ENCODE results near the gene EIF3L. TPM values are rescaled to one million over a fixed set of nuclear protein-coding genes. Genes with fewer than 3 reads are reported as not detected.

The EIF3L gene
- total RNA-seq, 1 donor from 2014 or later = 469 TPM

DNA sequence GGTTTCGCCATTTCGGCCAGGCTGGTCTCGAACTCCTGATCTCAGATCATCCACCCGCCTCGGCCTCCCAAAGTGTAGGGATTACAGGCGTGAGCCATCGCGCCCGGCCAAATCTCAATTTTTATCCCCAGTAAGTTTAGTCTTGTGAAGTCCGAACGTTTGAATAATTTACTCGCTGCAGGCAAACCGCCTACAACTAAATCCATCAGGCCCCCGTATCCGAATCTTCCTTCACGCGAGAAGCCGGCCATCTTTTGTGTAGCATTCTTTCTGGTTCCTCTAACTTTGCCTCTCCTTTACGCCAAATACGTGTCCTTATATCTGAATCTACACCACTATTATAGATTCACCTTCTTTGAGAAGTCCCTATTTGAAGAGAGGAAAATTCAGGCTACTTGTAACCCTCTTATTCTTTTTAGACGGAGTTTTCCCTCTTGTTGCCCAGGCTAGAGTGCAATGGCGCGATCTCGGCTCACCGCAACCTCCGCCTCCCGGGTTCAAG is 581 bp upstream of the EIF3L start:
- intact Hi-C loops (cut with micrococcal nuclease) = loop anchor here (5.0 to 10.0 kb wide), 2 partner anchors 174 to 241 kb away; partner anchors contain the start of genes GGA1 and LGALS1

DNA sequence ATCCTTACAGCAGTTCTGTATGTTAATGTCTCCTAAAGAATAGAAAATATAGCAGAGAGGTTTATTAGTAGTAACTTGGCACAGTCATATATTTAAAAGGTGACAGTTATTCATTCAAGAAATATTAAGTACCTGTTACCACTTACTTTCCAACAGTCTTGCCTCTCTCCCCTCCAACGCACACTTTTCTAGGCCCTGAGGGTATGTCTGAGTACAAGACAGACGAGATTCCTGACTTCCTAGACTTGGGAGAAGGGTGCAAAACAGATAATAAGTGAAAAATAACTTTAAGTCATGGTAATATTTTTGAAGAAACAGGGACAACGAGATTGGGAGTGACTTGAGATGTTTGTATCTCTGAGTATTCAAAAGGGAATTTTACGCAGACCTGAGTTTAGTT is 1.6 kb downstream of the EIF3L start:
- intact Hi-C loops (cut with micrococcal nuclease) = no loop called here

DNA sequence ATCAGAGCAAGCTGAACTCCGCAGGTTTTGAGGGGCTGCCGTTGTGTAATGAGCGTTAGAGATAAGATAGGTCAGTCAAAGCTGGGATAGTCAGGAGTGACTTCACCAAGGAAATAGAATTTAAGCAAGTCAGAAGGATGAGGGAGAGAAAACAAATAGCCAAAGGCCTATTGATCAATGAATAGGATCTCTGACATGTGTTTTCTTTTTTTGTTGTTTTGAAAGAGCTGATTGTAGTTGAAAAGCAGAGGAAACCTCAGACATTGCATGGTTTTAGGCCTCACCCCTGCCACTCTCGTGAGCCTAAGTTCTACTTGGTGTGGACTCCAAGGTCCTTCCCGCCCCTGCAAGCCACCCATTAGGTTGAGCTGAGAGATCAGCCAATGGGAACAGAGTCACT is 3.2 kb downstream of the EIF3L start:
- intact Hi-C loops (cut with micrococcal nuclease) = no loop called here

DNA sequence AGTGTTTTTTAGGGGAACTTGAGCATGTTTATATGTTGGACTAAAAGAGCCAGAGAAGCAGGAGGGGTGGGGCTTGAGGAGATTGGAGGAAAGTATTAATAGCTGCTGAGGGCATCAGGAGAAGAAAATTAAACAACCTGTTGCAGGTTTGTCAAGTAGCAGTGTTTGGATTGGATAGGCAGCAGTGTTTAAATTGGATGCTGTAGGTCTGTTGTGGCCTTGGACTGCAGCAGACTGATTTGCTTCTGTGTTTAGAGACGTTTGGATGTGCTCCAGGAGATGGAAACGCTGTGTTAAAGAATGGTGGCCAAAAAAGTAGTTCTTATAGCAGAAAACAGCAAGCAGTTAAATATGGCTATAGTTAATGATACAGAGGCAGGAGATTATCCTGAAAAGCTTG is 5.7 kb downstream of the EIF3L start:
- intact Hi-C loops (cut with micrococcal nuclease) = no loop called here

- intact Hi-C loops (cut with micrococcal nuclease) = no loop called here
Observed at GRCh38 chr22:37855462-37855861, 6.2 kb downstream of the EIF3L start.

GRCh38 chr22:37860796-37861421 is 11.7 kb downstream of the EIF3L start:
- intact Hi-C loops (cut with micrococcal nuclease) = no loop called here

GRCh38 chr22:37862570-37863325 is 13.5 kb downstream of the EIF3L start:
- intact Hi-C loops (cut with micrococcal nuclease) = loop anchor here (1.0 kb wide), 1 partner anchor 45 kb away; no protein-coding TSS in a partner anchor

- intact Hi-C loops (cut with micrococcal nuclease) = no loop called here
Observed at GRCh38 chr22:37865510-37865909, 16.3 kb downstream of the EIF3L start.

GRCh38 chr22:37870273-37870672 is 21.1 kb downstream of the EIF3L start:
- intact Hi-C loops (cut with micrococcal nuclease) = no loop called here

DNA sequence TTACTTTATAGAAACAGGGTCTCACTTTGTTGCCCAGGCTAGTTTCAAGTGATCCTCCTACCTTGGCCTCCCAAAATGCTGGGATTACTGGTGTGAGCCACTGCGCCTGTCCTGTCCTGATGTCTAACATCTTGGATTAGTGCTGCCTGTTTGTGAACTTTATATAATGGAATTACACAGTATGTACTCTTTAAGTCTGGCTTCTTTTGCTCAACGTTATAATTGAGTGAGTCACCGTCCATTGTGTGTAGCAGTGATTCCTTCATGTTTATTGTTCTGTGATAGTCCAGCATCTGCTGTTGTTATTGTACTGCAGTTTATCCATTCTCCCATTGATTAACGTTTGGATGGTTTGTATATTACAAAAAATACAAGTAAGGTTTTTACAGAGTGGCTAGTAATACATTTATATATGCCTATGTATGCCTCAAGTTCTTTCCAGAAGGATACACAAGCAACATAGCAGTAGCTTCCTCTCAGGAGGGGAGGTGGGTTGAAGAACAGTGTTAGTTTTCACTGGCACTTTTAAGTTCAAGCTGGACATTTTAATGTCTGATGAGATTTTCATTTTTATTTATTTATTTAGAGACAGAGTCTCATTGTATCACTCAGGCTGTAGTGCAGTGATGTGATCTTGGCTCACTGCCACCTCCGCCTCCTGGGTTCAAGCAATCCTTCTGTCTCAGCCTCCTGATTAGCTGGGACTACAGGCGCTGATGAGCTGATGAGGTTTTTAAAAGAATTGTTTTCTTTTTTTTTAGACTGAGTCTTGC is 31.6 kb downstream of the EIF3L start:
- intact Hi-C loops (cut with micrococcal nuclease) = no loop called here

DNA sequence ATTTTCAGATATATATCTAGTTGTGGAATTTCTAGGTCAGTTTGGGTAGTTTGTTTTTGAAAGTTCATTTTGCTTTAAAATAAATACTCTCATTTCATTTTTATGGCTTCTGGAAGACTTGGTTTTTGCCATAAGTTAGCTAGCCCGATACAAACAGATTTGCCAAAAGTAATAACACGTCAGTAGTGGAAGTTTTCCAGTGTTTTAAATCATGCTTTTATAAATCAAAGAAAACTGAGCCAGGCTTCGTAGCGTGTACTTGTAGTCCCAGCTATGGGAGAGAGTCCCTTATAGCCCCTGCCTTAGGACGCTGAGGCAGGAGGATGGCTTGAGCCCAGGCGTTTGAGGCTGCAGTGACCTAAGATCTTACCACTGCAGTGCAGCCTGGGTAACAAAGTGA is 35.2 kb downstream of the EIF3L start:
- intact Hi-C loops (cut with micrococcal nuclease) = no loop called here

DNA sequence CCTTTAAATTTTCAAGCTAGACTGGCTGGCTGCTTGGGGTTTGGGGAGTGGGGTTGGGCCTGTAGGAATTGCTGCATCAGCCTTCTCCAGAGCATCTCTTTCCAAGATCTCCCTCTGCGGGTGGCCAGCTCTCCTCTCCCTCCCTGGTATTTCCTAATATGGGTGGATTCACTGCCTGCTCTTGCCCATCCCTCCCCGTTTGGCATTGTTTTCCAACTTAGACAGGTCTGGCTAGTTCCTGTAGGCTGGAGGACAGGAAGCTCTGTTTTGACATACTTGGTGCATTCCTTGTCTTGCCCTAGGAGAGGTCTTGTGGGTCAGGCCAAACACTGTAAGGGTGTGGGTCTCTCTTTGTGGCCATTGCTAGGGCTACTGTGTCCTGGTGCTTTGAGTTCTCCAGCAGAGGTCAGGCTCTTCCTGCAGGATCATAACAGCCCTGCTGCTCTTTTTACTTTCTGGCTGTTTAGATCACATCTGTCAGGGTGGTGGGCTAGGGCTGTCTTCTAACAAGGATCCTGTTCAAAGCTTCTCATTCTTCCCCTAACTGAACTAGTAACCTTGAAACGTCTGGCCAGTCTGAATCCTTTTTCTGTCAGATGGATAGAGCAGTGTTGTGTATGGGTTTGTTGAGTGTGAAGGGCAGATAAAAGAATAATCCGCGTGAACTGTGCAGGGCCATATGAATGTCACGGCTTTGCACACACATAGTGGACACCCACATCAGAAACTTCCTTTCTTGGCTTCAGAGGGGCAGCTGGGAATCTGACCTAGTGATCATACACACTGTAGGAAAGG is 38.6 kb downstream of the EIF3L start:
- intact Hi-C loops (cut with micrococcal nuclease) = no loop called here

DNA sequence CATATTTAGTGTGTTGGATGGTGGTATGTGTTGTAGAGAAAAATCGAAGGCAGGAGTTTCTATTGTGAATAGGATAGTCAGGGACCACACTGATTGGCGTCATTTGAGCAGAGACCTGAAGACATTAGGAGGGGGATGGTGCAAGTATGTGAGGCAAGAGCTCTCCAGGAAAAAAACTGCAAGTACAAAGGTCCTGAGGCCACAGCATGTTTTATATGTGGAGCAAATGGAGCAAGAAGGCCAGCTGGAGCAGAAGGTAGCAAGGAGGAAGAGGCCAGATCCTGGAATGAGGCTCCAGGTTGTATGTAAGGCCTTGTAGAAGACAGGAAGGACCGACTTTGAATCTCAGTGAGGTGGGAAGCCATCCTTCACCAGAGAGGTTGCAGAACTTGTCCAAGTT is 42.7 kb downstream of the EIF3L start:
- intact Hi-C loops (cut with micrococcal nuclease) = no loop called here

- intact Hi-C loops (cut with micrococcal nuclease) = no loop called here
Observed at GRCh38 chr22:37892566-37893335, 43.5 kb downstream of the EIF3L start.

DNA sequence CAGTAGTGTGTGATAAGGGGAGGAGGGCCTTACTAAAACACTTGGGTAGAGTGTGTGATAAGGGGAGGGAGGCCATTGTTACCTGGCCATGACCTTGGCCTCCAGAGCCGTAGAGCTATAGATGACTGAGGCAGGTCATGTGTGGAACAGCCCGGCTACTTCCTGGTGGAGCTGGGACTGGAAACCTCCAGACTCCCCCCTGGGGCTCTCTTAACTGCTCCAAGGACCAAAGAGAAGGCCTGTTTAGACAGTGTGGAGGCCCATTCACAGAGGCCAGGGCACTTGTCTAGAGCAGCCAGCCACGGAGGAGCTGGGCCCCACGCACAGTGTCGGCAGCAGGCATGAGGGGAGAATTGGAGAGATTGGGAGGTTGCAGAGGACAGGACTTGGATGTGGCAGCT is 44.4 kb downstream of the EIF3L start:
- intact Hi-C loops (cut with micrococcal nuclease) = no loop called here

- intact Hi-C loops (cut with micrococcal nuclease) = loop anchor here (5.0 kb wide), 2 partner anchors 37 to 53 kb away; partner anchors contain the start of gene ANKRD54
Observed at GRCh38 chr22:37894939-37895670, 45.9 kb downstream of the EIF3L start.

DNA sequence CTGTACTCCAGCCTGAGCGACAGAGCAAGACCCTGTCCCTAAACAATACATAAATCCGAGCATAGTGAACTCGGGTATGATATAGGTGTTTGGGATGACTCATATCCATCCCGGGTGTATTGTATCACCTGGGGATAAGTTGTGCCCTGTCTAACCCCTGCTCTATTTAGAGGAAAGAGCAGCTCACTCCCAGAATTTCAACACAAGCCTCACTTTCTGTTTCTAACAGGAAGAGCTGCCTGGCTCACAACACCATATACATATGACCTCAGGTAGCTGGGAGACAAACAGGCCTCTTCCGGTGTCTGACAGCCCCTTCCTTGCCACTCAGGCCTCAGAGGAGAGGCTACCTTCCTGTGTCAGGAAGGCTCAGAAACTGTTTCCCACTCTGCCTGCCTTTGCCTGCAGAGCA is 47.0 kb downstream of the EIF3L start:
- intact Hi-C loops (cut with micrococcal nuclease) = loop anchor here (5.0 kb wide), 2 partner anchors 36 to 54 kb away; partner anchors contain the start of gene ANKRD54

DNA sequence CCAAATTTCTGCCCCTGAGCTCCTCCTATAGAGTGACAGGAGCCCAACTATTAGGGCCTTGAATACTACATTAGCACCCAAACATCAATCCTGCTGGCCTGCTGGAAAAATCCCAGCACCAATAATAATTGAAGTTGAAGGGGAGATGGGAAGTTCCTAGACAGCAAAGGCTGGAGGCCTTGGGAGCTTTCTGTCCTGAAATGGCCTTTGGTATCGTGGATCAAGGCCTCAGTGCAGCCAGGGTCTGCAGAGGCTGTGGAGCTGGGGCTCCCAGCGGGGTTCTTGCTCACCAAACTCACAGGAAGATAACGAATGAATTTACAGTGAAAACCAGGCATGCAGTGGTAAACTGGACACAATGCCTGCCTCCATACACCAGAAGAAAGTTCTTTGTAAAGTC is 47.7 kb downstream of the EIF3L start:
- intact Hi-C loops (cut with micrococcal nuclease) = loop anchor here (5.0 kb wide), 2 partner anchors 35 to 55 kb away; partner anchors contain the start of gene ANKRD54

DNA sequence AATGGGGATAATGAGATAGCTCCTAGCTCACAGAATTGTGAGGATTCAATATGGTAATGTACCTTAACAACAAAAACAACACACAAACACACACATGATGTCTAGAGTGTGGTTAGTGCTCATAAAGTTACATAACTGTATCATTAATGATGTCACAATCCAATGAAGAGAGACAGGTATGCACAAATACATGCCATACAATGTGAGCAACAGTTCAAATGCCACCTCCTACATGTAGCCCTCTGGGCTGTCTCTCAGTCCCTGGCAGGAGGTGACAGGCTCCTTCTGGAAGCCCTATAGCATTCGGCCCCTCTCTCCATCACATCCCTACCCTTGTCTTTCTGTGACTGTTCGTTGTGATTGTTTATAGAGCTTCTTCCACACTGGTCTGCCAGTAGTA is 48.6 kb downstream of the EIF3L start:
- intact Hi-C loops (cut with micrococcal nuclease) = loop anchor here (5.0 kb wide), 2 partner anchors 34 to 56 kb away; partner anchors contain the start of gene ANKRD54
